Measurements from ENCODE around the gene KCP.

Gene KCP

GRCh38 chr7:128895320-128895719 lies 15.2 kb downstream of the KCP start:
- no peaks in the 10 kb centered on the region for H3K36me3 ChIP-seq (ENCODE audit: control insufficient read depth, low read depth, low read length)
- peaks cover 5% of the 10 kb centered on the region for H3K27me3 ChIP-seq (ENCODE audit: control insufficient read depth, insufficient read depth, low read length)
- H3K27ac ChIP-seq (ENCODE audit: low read length), result no peak overlapping the region
- H3K9ac ChIP-seq (ENCODE audit: low read length), result no peak overlapping the region
- no peaks in the 10 kb centered on the region for H3K4me1 ChIP-seq (ENCODE audit: control insufficient read depth, low read depth, low read length)
- H3K9me3 ChIP-seq (ENCODE audit: control insufficient read depth, low read depth, low read length), result peaks cover 5% of the 10 kb centered on the region
- no peak overlapping the region for H3K4me3 ChIP-seq (ENCODE audit: low read length)

- Histone ChIP-seq H3K4me3 (ENCODE audit: low read length) (no peak overlapping the region), H3K36me3 (ENCODE audit: control insufficient read depth, low read depth, low read length) (no peaks in the 10 kb centered on the region), H3K9ac (ENCODE audit: low read length) (no peak overlapping the region), H3K27ac (ENCODE audit: low read length) (no peak overlapping the region), H3K27me3 (ENCODE audit: control insufficient read depth, insufficient read depth, low read length) (peaks cover 5% of the 10 kb centered on the region), H3K9me3 (ENCODE audit: control insufficient read depth, low read depth, low read length) (peaks cover under 1% of the 10 kb centered on the region), H3K4me1 (ENCODE audit: control insufficient read depth, low read depth, low read length) (peaks cover 2% of the 10 kb centered on the region)
Measured at GRCh38 chr7:128894101-128894440, 16.4 kb downstream of the KCP start.

- no peaks in the 10 kb centered on the region for H3K36me3 ChIP-seq (ENCODE audit: control insufficient read depth, low read depth, low read length)
- no peak overlapping the region for H3K27ac ChIP-seq (ENCODE audit: low read length)
- H3K9me3 ChIP-seq (ENCODE audit: control insufficient read depth, low read depth, low read length), result no peaks in the 10 kb centered on the region
- peaks cover 5% of the 10 kb centered on the region for H3K27me3 ChIP-seq (ENCODE audit: control insufficient read depth, insufficient read depth, low read length)
- no peak overlapping the region for H3K4me3 ChIP-seq (ENCODE audit: low read length)
- peaks cover 5% of the 10 kb centered on the region for H3K4me1 ChIP-seq (ENCODE audit: control insufficient read depth, low read depth, low read length)
- no peak overlapping the region for H3K9ac ChIP-seq (ENCODE audit: low read length)
Measured at GRCh38 chr7:128893251-128894100, 17.0 kb downstream of the KCP start.

GRCh38 chr7:128892521-128893250 lies 17.8 kb downstream of the KCP start:
- H3K9ac ChIP-seq (ENCODE audit: low read length), result no peak overlapping the region
- H3K36me3 ChIP-seq (ENCODE audit: control insufficient read depth, low read depth, low read length), result no peaks in the 10 kb centered on the region
- H3K9me3 ChIP-seq (ENCODE audit: control insufficient read depth, low read depth, low read length), result no peaks in the 10 kb centered on the region
- peaks cover 5% of the 10 kb centered on the region for H3K27me3 ChIP-seq (ENCODE audit: control insufficient read depth, insufficient read depth, low read length)
- H3K4me3 ChIP-seq (ENCODE audit: low read length), result no peak overlapping the region
- H3K27ac ChIP-seq (ENCODE audit: low read length), result no peak overlapping the region
- peaks cover 5% of the 10 kb centered on the region for H3K4me1 ChIP-seq (ENCODE audit: control insufficient read depth, low read depth, low read length)

- H3K9ac ChIP-seq (ENCODE audit: low read length), result no peak overlapping the region
- no peaks in the 10 kb centered on the region for H3K36me3 ChIP-seq (ENCODE audit: control insufficient read depth, low read depth, low read length)
- peaks cover 5% of the 10 kb centered on the region for H3K27me3 ChIP-seq (ENCODE audit: control insufficient read depth, insufficient read depth, low read length)
- H3K4me3 ChIP-seq (ENCODE audit: low read length), result no peak overlapping the region
- H3K4me1 ChIP-seq (ENCODE audit: control insufficient read depth, low read depth, low read length), result peaks cover 5% of the 10 kb centered on the region
- H3K9me3 ChIP-seq (ENCODE audit: control insufficient read depth, low read depth, low read length), result no peaks in the 10 kb centered on the region
- no peak overlapping the region for H3K27ac ChIP-seq (ENCODE audit: low read length)
Measured at GRCh38 chr7:128891942-128892269, 18.6 kb downstream of the KCP start.

- no peak overlapping the region for H3K9ac ChIP-seq (ENCODE audit: low read length)
- H3K4me1 ChIP-seq (ENCODE audit: control insufficient read depth, low read depth, low read length), result peaks cover 5% of the 10 kb centered on the region
- H3K4me3 ChIP-seq (ENCODE audit: low read length), result peak overlapping the region; percentile 47
- no peaks in the 10 kb centered on the region for H3K36me3 ChIP-seq (ENCODE audit: control insufficient read depth, low read depth, low read length)
- H3K9me3 ChIP-seq (ENCODE audit: control insufficient read depth, low read depth, low read length), result no peaks in the 10 kb centered on the region
- no peak overlapping the region for H3K27ac ChIP-seq (ENCODE audit: low read length)
- peaks cover 5% of the 10 kb centered on the region for H3K27me3 ChIP-seq (ENCODE audit: control insufficient read depth, insufficient read depth, low read length)
Measured at GRCh38 chr7:128891110-128891941, 19.2 kb downstream of the KCP start.

GRCh38 chr7:128890306-128891109 lies 20.0 kb downstream of the KCP start:
- H3K27me3 ChIP-seq (ENCODE audit: control insufficient read depth, insufficient read depth, low read length), result peaks cover 5% of the 10 kb centered on the region
- H3K36me3 ChIP-seq (ENCODE audit: control insufficient read depth, low read depth, low read length), result no peaks in the 10 kb centered on the region
- H3K9ac ChIP-seq (ENCODE audit: low read length), result no peak overlapping the region
- peaks cover 5% of the 10 kb centered on the region for H3K4me1 ChIP-seq (ENCODE audit: control insufficient read depth, low read depth, low read length)
- H3K27ac ChIP-seq (ENCODE audit: low read length), result no peak overlapping the region
- no peaks in the 10 kb centered on the region for H3K9me3 ChIP-seq (ENCODE audit: control insufficient read depth, low read depth, low read length)
- H3K4me3 ChIP-seq (ENCODE audit: low read length), result peak overlapping the region; percentile 47

- H3K36me3 ChIP-seq (ENCODE audit: control insufficient read depth, low read depth, low read length), result no peaks in the 10 kb centered on the region
- no peak overlapping the region for H3K9ac ChIP-seq (ENCODE audit: low read length)
- H3K4me1 ChIP-seq (ENCODE audit: control insufficient read depth, low read depth, low read length), result peaks cover 5% of the 10 kb centered on the region
- H3K27me3 ChIP-seq (ENCODE audit: control insufficient read depth, insufficient read depth, low read length), result peaks cover 5% of the 10 kb centered on the region
- no peak overlapping the region for H3K4me3 ChIP-seq (ENCODE audit: low read length)
- H3K27ac ChIP-seq (ENCODE audit: low read length), result no peak overlapping the region
- no peaks in the 10 kb centered on the region for H3K9me3 ChIP-seq (ENCODE audit: control insufficient read depth, low read depth, low read length)
Measured at GRCh38 chr7:128889121-128889520, 21.4 kb downstream of the KCP start.

- Histone ChIP-seq H3K9ac (ENCODE audit: low read length) (no peak overlapping the region), H3K4me1 (ENCODE audit: control insufficient read depth, low read depth, low read length) (peaks cover 5% of the 10 kb centered on the region), H3K27ac (ENCODE audit: low read length) (no peak overlapping the region), H3K27me3 (ENCODE audit: control insufficient read depth, insufficient read depth, low read length) (peaks cover 5% of the 10 kb centered on the region), H3K36me3 (ENCODE audit: control insufficient read depth, low read depth, low read length) (no peaks in the 10 kb centered on the region), H3K4me3 (ENCODE audit: low read length) (no peak overlapping the region), H3K9me3 (ENCODE audit: control insufficient read depth, low read depth, low read length) (no peaks in the 10 kb centered on the region)
Measured at GRCh38 chr7:128888756-128889095, 21.8 kb downstream of the KCP start.

- no peak overlapping the region for H3K4me3 ChIP-seq (ENCODE audit: low read length)
- no peaks in the 10 kb centered on the region for H3K9me3 ChIP-seq (ENCODE audit: control insufficient read depth, low read depth, low read length)
- H3K27ac ChIP-seq (ENCODE audit: low read length), result no peak overlapping the region
- no peaks in the 10 kb centered on the region for H3K36me3 ChIP-seq (ENCODE audit: control insufficient read depth, low read depth, low read length)
- H3K9ac ChIP-seq (ENCODE audit: low read length), result no peak overlapping the region
- H3K27me3 ChIP-seq (ENCODE audit: control insufficient read depth, insufficient read depth, low read length), result peaks cover 5% of the 10 kb centered on the region
- H3K4me1 ChIP-seq (ENCODE audit: control insufficient read depth, low read depth, low read length), result peaks cover 5% of the 10 kb centered on the region
Measured at GRCh38 chr7:128888039-128888755, 22.3 kb downstream of the KCP start.
